Cardiac muscle cell (in vitro differentiated cells and primary cell): Measurements from ENCODE around the gene HSD11B1L. TPM values are rescaled to one million over a fixed set of nuclear protein-coding genes. Genes with fewer than 3 reads are reported as not detected.

Source experiments
- DNase-seq, 2 donors: peaks; one replicate each; pipeline versions ENCODE4 v3.0.0 to v3.0.0-alpha.2; 2010 to 2017; ENCODE audit warnings: low read depth in 1 of 2, low spot score in 1 of 2
- H3K27ac ChIP-seq: fragments of 200-600 bp; sonication (generic); 2 replicates; pipeline ENCODE4 v1.5.1; 2016
- H3K27me3 ChIP-seq: fragments of 200-600 bp; sonication (generic); 2 replicates; pipeline ENCODE4 v1.6.0; 2016; ENCODE audit warnings: control low read depth
- H3K36me3 ChIP-seq: fragments of 200-600 bp; sonication (generic); 2 replicates; pipeline ENCODE4 v1.5.1; 2016; ENCODE audit warnings: control low read depth
- H3K4me1 ChIP-seq: fragments of 200-600 bp; sonication (generic); 2 replicates; pipeline ENCODE4 v1.8.1; 2017; ENCODE audit warnings: low read depth, mild to moderate bottlenecking, mixed run types
- H3K4me3 ChIP-seq: fragments of 200-600 bp; sonication (generic); 2 replicates; pipeline ENCODE4 v1.5.1; 2016; ENCODE audit warnings: mild to moderate bottlenecking
- H3K9me3 ChIP-seq: fragments of 200-600 bp; sonication (generic); 2 replicates; pipeline ENCODE4 v1.5.1; 2017; ENCODE audit warnings: low read depth, mild to moderate bottlenecking, control low read depth
- CTCF ChIP-seq: IDR thresholded peaks from 2 replicates; pipeline ENCODE4 v1.5.1; 2012; ENCODE audit warnings: low read depth, mild to moderate bottlenecking, low read length
- polyA plus RNA-seq: library from polyadenylated mRNA; unstranded; fragments of >200 nt; fragmentation: Nextera tagmentation; extraction: Ambion mirVana; gene quantifications from 2 replicates; pipeline ENCODE4 v1.2.1, GENCODE V29; 2016
- total RNA-seq: library from RNA; depleted of rRNA; stranded (reverse); fragments of >200 nt; gene quantifications from 2 replicates; pipeline ENCODE4 v1.2.3, GENCODE V29; 2016

HSD11B1L gene
- total and polyA plus RNA-seq, 2 experiments from 2014 or later, result 61.9 to 80.5 TPM

- H3K27me3 ChIP-seq, result no peaks in the 10 kb centered on the region
- no peak for DNase-seq
- TF ChIP-seq CTCF, result no peak
- H3K36me3 ChIP-seq, result peaks cover 78% of the 10 kb centered on the region
- no peak overlapping the region for H3K27ac ChIP-seq
- no peaks in the 10 kb centered on the region for H3K4me1 ChIP-seq
- no peaks in the 10 kb centered on the region for H3K9me3 ChIP-seq
- H3K4me3 ChIP-seq, result no peak overlapping the region
Measured at GRCh38 chr19:5646703-5647102, 34.1 kb upstream of the HSD11B1L start.

- no peak overlapping the region for H3K4me3 ChIP-seq
- no peak overlapping the region for H3K27ac ChIP-seq
- no peaks in the 10 kb centered on the region for H3K9me3 ChIP-seq
- no peaks in the 10 kb centered on the region for H3K27me3 ChIP-seq
- no peaks in the 10 kb centered on the region for H3K4me1 ChIP-seq
- DNase-seq, result no peak
- peaks cover 81% of the 10 kb centered on the region for H3K36me3 ChIP-seq
- TF ChIP-seq CTCF, result no peak
Measured at GRCh38 chr19:5648464-5648863, 32.4 kb upstream of the HSD11B1L start.

DNA sequence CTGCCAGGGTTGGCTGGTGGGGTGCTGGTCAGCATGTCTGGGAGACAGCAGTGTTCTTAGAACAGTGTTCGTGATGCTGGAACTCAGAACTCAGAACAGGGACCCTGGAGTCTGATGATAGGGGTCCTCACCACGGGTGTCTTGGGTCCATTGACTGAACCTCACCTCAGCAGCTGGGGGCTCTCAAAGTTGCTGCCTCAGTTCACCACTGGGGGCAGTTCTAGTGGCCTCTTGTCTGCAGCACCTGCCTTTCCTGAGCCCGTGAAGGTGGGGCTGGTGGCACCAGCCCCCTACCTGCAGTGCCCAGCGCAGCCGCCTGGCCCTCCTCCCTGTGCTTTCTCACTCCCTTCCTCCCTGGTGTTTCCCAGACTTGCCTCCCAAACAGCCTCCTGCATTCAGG lies 29.5 kb upstream of the HSD11B1L start:
- Histone ChIP-seq H3K36me3 (peaks cover 79% of the 10 kb centered on the region), H3K27me3 (no peaks in the 10 kb centered on the region), H3K27ac (no peak overlapping the region), H3K4me1 (no peaks in the 10 kb centered on the region), H3K4me3 (no peak overlapping the region), H3K9me3 (no peaks in the 10 kb centered on the region)
- TF ChIP-seq CTCF, result no peak
- DNase-seq, result no peak

- Histone ChIP-seq H3K36me3 (peaks cover 77% of the 10 kb centered on the region), H3K4me1 (no peaks in the 10 kb centered on the region), H3K9me3 (no peaks in the 10 kb centered on the region), H3K27ac (no peak overlapping the region), H3K27me3 (no peaks in the 10 kb centered on the region), H3K4me3 (no peak overlapping the region)
- TF ChIP-seq CTCF, result no peak
- DNase-seq, result no peak
Measured at GRCh38 chr19:5652261-5652660, 28.6 kb upstream of the HSD11B1L start.

DNA sequence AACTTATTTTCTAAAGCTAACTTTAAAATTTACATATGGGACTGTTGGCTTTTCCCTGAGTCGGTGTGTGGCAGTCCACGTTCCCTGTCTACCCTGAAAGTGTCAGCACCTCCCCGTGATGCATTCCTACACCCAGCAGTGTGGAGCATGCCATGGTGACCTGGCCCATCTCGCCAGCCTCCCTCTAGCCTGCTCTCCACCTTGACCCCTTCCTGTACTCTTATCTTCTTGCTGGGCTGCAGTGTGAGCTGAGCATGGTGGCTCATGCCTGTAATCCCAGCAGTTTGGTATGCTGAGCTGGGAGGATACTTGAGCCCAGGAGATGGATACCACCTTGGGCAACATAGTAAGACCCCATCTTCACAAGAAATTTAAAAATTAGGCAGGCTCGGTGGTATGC lies 25.9 kb upstream of the HSD11B1L start:
- DNase-seq, result no peak
- Histone ChIP-seq H3K27me3 (no peaks in the 10 kb centered on the region), H3K36me3 (peaks cover 85% of the 10 kb centered on the region), H3K9me3 (no peaks in the 10 kb centered on the region), H3K4me1 (no peaks in the 10 kb centered on the region), H3K4me3 (no peak overlapping the region), H3K27ac (no peak overlapping the region)
- TF ChIP-seq CTCF, result no peak

GRCh38 chr19:5655412-5655811 lies 25.4 kb upstream of the HSD11B1L start:
- no peaks in the 10 kb centered on the region for H3K9me3 ChIP-seq
- TF ChIP-seq CTCF, result no peak
- DNase-seq, result no peak
- no peaks in the 10 kb centered on the region for H3K27me3 ChIP-seq
- no peaks in the 10 kb centered on the region for H3K4me1 ChIP-seq
- no peak overlapping the region for H3K4me3 ChIP-seq
- H3K36me3 ChIP-seq, result peaks cover 82% of the 10 kb centered on the region
- H3K27ac ChIP-seq, result no peak overlapping the region
